ENCODE measurements around the gene GPR39.

DNA sequence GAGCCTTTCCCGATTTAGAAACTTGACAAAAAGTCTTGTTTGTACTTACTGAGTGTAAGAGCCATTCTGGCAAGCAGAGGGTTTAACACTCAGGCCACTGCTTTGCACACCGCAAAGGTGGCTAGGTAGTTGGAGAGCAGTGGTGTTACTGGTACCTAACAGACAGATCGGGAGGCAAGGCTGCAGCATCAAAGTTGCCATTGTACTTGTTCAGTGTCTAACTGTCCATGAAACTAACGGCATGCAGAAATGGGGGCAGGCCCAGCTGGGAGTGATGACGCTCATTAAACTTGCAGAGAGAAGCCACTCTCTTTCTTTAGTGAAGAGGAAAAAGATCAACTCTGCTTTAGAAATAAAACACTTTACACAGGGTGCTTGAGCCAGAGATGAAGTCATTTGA, 10.1 kb downstream of the GPR39 start:
- TF ChIP-seq CTCF (IDR thresholded peaks at IDR 0.05) (no peak), POLR2A (IDR thresholded peaks at IDR 0.05) (no peak), POLR2AphosphoS5 (IDR thresholded peaks at IDR 0.05) (no peak)
